Kidney epithelial cell (primary cell): ENCODE measurements around the gene C21orf58. TPM values are rescaled to one million over a fixed set of nuclear protein-coding genes. Genes with fewer than 3 reads are reported as not detected.

Experiments used
- DNase-seq: peaks from one replicate; pipeline ENCODE4 v3.0.0-alpha.2; 2010; ENCODE audit warnings: low read depth
- H3K27me3 ChIP-seq: 2 replicates; pipeline ENCODE4 v1.6.0; 2011; ENCODE audit warnings: low read length; ENCODE audit not compliant: control insufficient read depth, insufficient read depth
- H3K36me3 ChIP-seq: 2 replicates; pipeline ENCODE4 v1.5.1; 2011; ENCODE audit warnings: low read length; ENCODE audit not compliant: control insufficient read depth, insufficient read depth
- H3K4me3 ChIP-seq: 2 replicates; pipeline ENCODE4 v1.5.1; 2011; ENCODE audit warnings: low read depth, mild to moderate bottlenecking, control low read depth, low read length
- CTCF ChIP-seq: IDR thresholded peaks from 2 replicates; pipeline ENCODE4 v1.5.1; 2011; ENCODE audit warnings: mild to moderate bottlenecking, moderate library complexity, low read length, control low read depth, inconsistent platforms; ENCODE audit not compliant: insufficient read depth, poor library complexity, severe bottlenecking
- total RNA-seq: library from RNA; depleted of rRNA; stranded (reverse); fragments of >200 nt; gene quantifications from 2 replicates; pipeline ENCODE4 v1.2.3, GENCODE V29; 2015

The C21orf58 gene
- total RNA-seq, 1 donor from 2014 or later, result 1.5 TPM

- no peak for TF ChIP-seq CTCF
- Histone ChIP-seq H3K27me3 (no peaks in the 10 kb centered on the region), H3K36me3 (peaks cover 12% of the 10 kb centered on the region), H3K4me3 (no peak overlapping the region)
- DNase-seq, result no peak
These were observed 68.5 kb downstream of the C21orf58 start for GRCh38 chr21:46255166-46255565.

- TF ChIP-seq CTCF, result no peak
- H3K36me3 ChIP-seq, result peaks cover 12% of the 10 kb centered on the region
These were observed 69.3 kb downstream of the C21orf58 start for GRCh38 chr21:46254208-46254975.

GRCh38 chr21:46253610-46254124 is 70.0 kb downstream of the C21orf58 start:
- no peak for DNase-seq
- TF ChIP-seq CTCF, result no peak
- H3K27me3 ChIP-seq, result no peaks in the 10 kb centered on the region
- peaks cover 12% of the 10 kb centered on the region for H3K36me3 ChIP-seq
- no peak overlapping the region for H3K4me3 ChIP-seq

More at GRCh38 chr21:46254208-46254975, 69.3 kb downstream of the C21orf58 start:
- no peak for DNase-seq
- Histone ChIP-seq H3K4me3 (no peak overlapping the region), H3K27me3 (no peaks in the 10 kb centered on the region)

GRCh38 chr21:46252840-46253239 is 70.8 kb downstream of the C21orf58 start:
- peaks cover 13% of the 10 kb centered on the region for H3K36me3 ChIP-seq
- TF ChIP-seq CTCF, result no peak

More at GRCh38 chr21:46252840-46253239, 70.8 kb downstream of the C21orf58 start:
- Histone ChIP-seq H3K4me3 (no peak overlapping the region), H3K27me3 (no peaks in the 10 kb centered on the region)
- DNase-seq, result no peak

Other genes starting within 250 kb of the C21orf58 start
- gene COL6A2, start 225.8 kb downstream of the C21orf58 start, total RNA-seq, result 373 and 431 TPM in 2 replicates
- gene FTCD, start 168.3 kb downstream of the C21orf58 start, total RNA-seq, result 0.33 TPM in 1 of 2 replicates, not detected in the other
- gene SPATC1L, start 139.4 kb downstream of the C21orf58 start, total RNA-seq, result 10.9 and 16.7 TPM in 2 replicates
- 74.5 and 93.0 TPM in 2 replicates for gene LSS, start 95.1 kb downstream of the C21orf58 start, total RNA-seq
- gene MCM3AP, start 38.3 kb downstream of the C21orf58 start, total RNA-seq, result 63.7 and 81.6 TPM in 2 replicates
- gene YBEY, start 37.5 kb downstream of the C21orf58 start, total RNA-seq, result 19.4 and 23.7 TPM in 2 replicates
- 21.6 and 22.2 TPM in 2 replicates for gene PCNT, start 286 bp upstream of the C21orf58 start, total RNA-seq
- gene DIP2A, start 135.0 kb upstream of the C21orf58 start, total RNA-seq, result 16.0 and 22.6 TPM in 2 replicates